GM23338 (cell line): ENCODE results near the gene ADGRF4.

Experiments used
- CREB1 ChIP-seq: fragments of 250-450 bp; sonication (Bioruptor Pico); IDR thresholded peaks from 2 replicates; pipeline ENCODE4 v1.5.0; 2020; ENCODE audit warnings: low read depth, mild to moderate bottlenecking, moderate library complexity
- EZH2 ChIP-seq: fragments of 200-600 bp; sonication (generic); IDR thresholded peaks from one replicate; pipeline ENCODE4 v1.8.0; 2017; ENCODE audit warnings: antibody characterized with exemption, mild to moderate bottlenecking, low read depth; ENCODE audit not compliant: unreplicated experiment
- EZH2phosphoT487 ChIP-seq: fragments of 200-600 bp; sonication (generic); IDR thresholded peaks from one replicate; pipeline ENCODE4 v1.8.1; 2018; ENCODE audit warnings: antibody characterized with exemption; ENCODE audit not compliant: unreplicated experiment
- JUNB ChIP-seq: IDR thresholded peaks from one replicate; pipeline ENCODE4 v1.6.1; 2016; ENCODE audit warnings: antibody characterized with exemption; ENCODE audit not compliant: unreplicated experiment
- POLR2AphosphoS5 ChIP-seq: IDR thresholded peaks from 2 replicates; pipeline ENCODE4 v1.6.1; 2016; ENCODE audit warnings: antibody characterized with exemption, low read depth
- STAT1 ChIP-seq: IDR thresholded peaks from one replicate; pipeline ENCODE4 v1.6.1; 2016; ENCODE audit warnings: antibody characterized with exemption; ENCODE audit not compliant: unreplicated experiment
- ZNF114 ChIP-seq: fragments of 250-450 bp; sonication (Bioruptor Pico); IDR thresholded peaks from 2 replicates; pipeline ENCODE4 v1.5.0; 2020; ENCODE audit warnings: mild to moderate bottlenecking, moderate library complexity
- ZNF331 ChIP-seq: fragments of 250-450 bp; sonication (Bioruptor Pico); IDR thresholded peaks from 2 replicates; pipeline ENCODE4 v1.5.0; 2020; ENCODE audit warnings: low read depth, mild to moderate bottlenecking, moderate library complexity
- TF ChIP-seq, protein P1 (sequence below), 2 experiments: fragments of 200-600 bp in 1 of 2; sonication (generic) in 1 of 2; conservative IDR thresholded peaks; 2 replicates each; pipeline versions ENCODE4 v1.5.1 to v1.6.1; 2016 to 2017; ENCODE audit warnings: antibody characterized with exemption in 2 of 2, low read depth in 2 of 2, mild to moderate bottlenecking in 2 of 2, moderate library complexity in 1 of 2
- TF ChIP-seq, protein P2 (sequence below): fragments of 250-450 bp; sonication (Bioruptor Pico); IDR thresholded peaks from 2 replicates; pipeline ENCODE4 v1.5.0; 2020; ENCODE audit warnings: mild to moderate bottlenecking, moderate library complexity
- TF ChIP-seq, protein P3 (sequence below): IDR thresholded peaks from one replicate; pipeline ENCODE4 v1.6.1; 2018; ENCODE audit warnings: antibody characterized with exemption; ENCODE audit not compliant: unreplicated experiment
- TF ChIP-seq, protein P4 (sequence below): IDR thresholded peaks from 2 replicates; pipeline ENCODE4 v1.6.1; 2016; ENCODE audit warnings: antibody characterized with exemption

DNA sequence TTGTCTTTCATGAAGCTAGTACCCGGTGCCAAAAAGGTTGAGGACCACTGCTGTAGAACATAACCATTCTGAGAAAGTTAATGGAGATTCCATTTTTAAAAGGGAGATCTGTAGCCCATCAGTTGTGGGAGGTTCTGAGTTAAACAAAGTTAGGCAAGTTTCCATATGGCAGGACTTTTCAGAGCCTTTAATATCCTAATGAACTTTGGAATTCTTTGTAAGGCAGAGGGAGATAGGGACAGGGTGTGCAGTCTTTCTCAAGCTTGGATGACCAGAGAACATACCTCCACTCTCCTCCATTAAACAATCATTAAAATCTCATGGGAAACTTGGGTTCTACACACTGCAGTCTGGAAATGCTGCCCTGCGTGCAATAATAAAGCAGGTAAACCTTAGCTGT, 14.8 kb downstream of the ADGRF4 start:
- TF ChIP-seq, protein P1, sequence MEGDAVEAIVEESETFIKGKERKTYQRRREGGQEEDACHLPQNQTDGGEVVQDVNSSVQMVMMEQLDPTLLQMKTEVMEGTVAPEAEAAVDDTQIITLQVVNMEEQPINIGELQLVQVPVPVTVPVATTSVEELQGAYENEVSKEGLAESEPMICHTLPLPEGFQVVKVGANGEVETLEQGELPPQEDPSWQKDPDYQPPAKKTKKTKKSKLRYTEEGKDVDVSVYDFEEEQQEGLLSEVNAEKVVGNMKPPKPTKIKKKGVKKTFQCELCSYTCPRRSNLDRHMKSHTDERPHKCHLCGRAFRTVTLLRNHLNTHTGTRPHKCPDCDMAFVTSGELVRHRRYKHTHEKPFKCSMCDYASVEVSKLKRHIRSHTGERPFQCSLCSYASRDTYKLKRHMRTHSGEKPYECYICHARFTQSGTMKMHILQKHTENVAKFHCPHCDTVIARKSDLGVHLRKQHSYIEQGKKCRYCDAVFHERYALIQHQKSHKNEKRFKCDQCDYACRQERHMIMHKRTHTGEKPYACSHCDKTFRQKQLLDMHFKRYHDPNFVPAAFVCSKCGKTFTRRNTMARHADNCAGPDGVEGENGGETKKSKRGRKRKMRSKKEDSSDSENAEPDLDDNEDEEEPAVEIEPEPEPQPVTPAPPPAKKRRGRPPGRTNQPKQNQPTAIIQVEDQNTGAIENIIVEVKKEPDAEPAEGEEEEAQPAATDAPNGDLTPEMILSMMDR (conservative IDR thresholded peaks at IDR 0.05; ENCODE audit: low read depth in 2 of 2), result no peak
- TF ChIP-seq, protein P2, sequence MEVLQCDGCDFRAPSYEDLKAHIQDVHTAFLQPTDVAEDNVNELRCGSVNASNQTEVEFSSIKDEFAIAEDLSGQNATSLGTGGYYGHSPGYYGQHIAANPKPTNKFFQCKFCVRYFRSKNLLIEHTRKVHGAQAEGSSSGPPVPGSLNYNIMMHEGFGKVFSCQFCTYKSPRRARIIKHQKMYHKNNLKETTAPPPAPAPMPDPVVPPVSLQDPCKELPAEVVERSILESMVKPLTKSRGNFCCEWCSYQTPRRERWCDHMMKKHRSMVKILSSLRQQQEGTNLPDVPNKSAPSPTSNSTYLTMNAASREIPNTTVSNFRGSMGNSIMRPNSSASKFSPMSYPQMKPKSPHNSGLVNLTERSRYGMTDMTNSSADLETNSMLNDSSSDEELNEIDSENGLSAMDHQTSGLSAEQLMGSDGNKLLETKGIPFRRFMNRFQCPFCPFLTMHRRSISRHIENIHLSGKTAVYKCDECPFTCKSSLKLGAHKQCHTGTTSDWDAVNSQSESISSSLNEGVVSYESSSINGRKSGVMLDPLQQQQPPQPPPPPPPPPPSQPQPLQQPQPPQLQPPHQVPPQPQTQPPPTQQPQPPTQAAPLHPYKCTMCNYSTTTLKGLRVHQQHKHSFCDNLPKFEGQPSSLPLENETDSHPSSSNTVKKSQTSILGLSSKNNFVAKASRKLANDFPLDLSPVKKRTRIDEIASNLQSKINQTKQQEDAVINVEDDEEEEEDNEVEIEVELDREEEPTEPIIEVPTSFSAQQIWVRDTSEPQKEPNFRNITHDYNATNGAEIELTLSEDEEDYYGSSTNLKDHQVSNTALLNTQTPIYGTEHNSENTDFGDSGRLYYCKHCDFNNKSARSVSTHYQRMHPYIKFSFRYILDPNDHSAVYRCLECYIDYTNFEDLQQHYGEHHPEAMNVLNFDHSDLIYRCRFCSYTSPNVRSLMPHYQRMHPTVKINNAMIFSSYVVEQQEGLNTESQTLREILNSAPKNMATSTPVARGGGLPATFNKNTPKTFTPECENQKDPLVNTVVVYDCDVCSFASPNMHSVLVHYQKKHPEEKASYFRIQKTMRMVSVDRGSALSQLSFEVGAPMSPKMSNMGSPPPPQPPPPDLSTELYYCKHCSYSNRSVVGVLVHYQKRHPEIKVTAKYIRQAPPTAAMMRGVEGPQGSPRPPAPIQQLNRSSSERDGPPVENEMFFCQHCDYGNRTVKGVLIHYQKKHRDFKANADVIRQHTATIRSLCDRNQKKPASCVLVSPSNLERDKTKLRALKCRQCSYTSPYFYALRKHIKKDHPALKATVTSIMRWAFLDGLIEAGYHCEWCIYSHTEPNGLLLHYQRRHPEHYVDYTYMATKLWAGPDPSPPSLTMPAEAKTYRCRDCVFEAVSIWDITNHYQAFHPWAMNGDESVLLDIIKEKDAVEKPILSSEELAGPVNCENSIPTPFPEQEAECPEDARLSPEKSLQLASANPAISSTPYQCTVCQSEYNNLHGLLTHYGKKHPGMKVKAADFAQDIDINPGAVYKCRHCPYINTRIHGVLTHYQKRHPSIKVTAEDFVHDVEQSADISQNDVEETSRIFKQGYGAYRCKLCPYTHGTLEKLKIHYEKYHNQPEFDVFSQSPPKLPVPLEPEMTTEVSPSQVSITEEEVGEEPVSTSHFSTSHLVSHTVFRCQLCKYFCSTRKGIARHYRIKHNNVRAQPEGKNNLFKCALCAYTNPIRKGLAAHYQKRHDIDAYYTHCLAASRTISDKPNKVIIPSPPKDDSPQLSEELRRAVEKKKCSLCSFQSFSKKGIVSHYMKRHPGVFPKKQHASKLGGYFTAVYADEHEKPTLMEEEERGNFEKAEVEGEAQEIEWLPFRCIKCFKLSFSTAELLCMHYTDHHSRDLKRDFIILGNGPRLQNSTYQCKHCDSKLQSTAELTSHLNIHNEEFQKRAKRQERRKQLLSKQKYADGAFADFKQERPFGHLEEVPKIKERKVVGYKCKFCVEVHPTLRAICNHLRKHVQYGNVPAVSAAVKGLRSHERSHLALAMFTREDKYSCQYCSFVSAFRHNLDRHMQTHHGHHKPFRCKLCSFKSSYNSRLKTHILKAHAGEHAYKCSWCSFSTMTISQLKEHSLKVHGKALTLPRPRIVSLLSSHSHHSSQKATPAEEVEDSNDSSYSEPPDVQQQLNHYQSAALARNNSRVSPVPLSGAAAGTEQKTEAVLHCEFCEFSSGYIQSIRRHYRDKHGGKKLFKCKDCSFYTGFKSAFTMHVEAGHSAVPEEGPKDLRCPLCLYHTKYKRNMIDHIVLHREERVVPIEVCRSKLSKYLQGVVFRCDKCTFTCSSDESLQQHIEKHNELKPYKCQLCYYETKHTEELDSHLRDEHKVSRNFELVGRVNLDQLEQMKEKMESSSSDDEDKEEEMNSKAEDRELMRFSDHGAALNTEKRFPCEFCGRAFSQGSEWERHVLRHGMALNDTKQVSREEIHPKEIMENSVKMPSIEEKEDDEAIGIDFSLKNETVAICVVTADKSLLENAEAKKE (CRISPR knock-in tag), result no peak
- TF ChIP-seq EZH2phosphoT487, result no peak
- no peak for TF ChIP-seq JUNB
- TF ChIP-seq, protein P3, sequence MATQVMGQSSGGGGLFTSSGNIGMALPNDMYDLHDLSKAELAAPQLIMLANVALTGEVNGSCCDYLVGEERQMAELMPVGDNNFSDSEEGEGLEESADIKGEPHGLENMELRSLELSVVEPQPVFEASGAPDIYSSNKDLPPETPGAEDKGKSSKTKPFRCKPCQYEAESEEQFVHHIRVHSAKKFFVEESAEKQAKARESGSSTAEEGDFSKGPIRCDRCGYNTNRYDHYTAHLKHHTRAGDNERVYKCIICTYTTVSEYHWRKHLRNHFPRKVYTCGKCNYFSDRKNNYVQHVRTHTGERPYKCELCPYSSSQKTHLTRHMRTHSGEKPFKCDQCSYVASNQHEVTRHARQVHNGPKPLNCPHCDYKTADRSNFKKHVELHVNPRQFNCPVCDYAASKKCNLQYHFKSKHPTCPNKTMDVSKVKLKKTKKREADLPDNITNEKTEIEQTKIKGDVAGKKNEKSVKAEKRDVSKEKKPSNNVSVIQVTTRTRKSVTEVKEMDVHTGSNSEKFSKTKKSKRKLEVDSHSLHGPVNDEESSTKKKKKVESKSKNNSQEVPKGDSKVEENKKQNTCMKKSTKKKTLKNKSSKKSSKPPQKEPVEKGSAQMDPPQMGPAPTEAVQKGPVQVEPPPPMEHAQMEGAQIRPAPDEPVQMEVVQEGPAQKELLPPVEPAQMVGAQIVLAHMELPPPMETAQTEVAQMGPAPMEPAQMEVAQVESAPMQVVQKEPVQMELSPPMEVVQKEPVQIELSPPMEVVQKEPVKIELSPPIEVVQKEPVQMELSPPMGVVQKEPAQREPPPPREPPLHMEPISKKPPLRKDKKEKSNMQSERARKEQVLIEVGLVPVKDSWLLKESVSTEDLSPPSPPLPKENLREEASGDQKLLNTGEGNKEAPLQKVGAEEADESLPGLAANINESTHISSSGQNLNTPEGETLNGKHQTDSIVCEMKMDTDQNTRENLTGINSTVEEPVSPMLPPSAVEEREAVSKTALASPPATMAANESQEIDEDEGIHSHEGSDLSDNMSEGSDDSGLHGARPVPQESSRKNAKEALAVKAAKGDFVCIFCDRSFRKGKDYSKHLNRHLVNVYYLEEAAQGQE, result no peak
- no peak for TF ChIP-seq POLR2AphosphoS5
- TF ChIP-seq, protein P4, sequence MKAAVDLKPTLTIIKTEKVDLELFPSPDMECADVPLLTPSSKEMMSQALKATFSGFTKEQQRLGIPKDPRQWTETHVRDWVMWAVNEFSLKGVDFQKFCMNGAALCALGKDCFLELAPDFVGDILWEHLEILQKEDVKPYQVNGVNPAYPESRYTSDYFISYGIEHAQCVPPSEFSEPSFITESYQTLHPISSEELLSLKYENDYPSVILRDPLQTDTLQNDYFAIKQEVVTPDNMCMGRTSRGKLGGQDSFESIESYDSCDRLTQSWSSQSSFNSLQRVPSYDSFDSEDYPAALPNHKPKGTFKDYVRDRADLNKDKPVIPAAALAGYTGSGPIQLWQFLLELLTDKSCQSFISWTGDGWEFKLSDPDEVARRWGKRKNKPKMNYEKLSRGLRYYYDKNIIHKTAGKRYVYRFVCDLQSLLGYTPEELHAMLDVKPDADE, result no peak
- no peak for TF ChIP-seq EZH2
- TF ChIP-seq CREB1 (CRISPR knock-in tag), result no peak
- no peak for TF ChIP-seq ZNF331 (CRISPR knock-in tag)
- TF ChIP-seq ZNF114 (CRISPR knock-in tag), result no peak
- TF ChIP-seq STAT1, result no peak
